Astrocyte of the spinal cord (primary cell): ENCODE results near the gene ZNF800.

Source experiments
- DNase-seq: peaks from one replicate; pipeline ENCODE4 v3.0.0; 2011; ENCODE audit warnings: low read depth, low spot score
- H3K4me3 ChIP-seq: 2 replicates; pipeline ENCODE4 v1.5.1; 2011; ENCODE audit warnings: low read depth, mild to moderate bottlenecking, low read length, moderate library complexity
- CTCF ChIP-seq: IDR thresholded peaks from 2 replicates; pipeline ENCODE4 v1.5.1; 2012; ENCODE audit warnings: low read depth, mild to moderate bottlenecking, low read length, inconsistent platforms
- in situ Hi-C: cut with HindIII; loops from 2 replicates; pipeline ENCODE4 v1.10.0; 2017; ENCODE audit warnings: low sequenced_read_pairs

The ZNF800 gene

GRCh38 chr7:127322351-127322750 is 70.2 kb downstream of the ZNF800 start:
- H3K4me3 ChIP-seq, result no peak overlapping the region
- no peak for DNase-seq
- TF ChIP-seq CTCF, result no peak
- in situ Hi-C loops, result no loop called here

- in situ Hi-C loops, result no loop called here
- DNase-seq, result no peak
- TF ChIP-seq CTCF, result no peak
- no peak overlapping the region for H3K4me3 ChIP-seq
Observed at GRCh38 chr7:127320974-127321373, 71.5 kb downstream of the ZNF800 start.
